Measurements from ENCODE around the gene SARS1.

Gene SARS1

DNA sequence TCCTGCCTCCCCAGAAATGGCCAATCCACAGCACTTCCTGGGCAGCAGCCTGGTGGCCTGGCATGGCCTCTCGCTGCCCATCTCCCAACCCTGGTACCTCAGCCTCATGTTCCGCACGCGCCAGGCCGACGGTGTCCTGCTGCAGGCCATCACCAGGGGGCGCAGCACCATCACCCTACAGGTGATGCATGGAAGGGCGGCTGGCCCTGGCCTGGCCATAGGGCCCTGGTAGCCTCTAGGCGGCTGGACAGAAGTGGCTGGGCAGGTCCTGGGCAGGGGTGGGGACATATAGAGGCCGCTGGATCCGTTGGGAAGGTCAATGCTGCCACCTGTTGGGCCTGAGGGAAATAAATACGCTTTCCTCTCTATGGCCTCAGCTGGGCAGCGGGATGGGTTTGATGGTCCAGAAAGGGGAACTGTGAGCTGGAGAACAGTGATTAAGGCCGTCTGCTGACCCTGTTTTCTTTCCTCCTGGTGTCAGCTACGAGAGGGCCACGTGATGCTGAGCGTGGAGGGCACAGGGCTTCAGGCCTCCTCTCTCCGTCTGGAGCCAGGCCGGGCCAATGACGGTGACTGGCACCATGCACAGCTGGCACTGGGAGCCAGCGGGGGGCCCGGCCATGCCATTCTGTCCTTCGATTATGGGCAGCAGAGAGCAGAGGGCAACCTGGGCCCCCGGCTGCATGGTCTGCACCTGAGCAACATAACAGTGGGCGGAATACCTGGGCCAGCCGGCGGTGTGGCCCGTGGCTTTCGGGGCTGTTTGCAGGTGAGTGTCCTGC, 50.1 kb downstream of the SARS1 start:
- DNase-seq = peak; percentile 87

DNA sequence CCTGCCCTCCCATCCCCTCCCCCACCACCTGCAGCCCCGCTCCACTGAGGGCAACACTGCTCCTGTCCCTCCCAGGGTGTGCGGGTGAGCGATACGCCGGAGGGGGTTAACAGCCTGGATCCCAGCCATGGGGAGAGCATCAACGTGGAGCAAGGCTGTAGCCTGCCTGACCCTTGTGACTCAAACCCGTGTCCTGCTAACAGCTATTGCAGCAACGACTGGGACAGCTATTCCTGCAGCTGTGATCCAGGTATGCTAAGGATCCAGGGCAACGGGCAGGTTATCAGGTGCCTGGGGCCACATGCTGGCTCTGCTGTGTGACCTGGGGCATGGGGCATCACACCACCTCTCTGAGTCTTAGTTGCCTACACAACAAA, 50.6 kb downstream of the SARS1 start:
- no peak for DNase-seq

DNA sequence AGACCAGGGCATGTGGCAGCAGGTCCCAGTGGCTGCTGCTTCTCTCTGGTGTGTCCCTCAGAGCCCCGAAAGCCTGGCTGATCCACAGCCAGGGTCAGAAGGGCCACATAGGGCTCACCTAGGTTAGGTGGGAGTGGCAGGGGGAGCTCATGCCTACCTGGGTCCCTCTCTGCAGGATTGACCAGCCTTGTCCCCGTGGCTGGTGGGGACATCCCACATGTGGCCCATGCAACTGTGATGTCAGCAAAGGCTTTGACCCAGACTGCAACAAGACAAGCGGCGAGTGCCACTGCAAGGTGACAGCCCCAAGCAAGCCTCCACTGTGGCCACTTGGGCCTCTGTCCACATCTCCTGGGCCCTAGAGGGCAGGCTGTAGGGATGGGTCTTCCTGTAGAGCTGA, 51.3 kb downstream of the SARS1 start:
- no peak for DNase-seq

DNA sequence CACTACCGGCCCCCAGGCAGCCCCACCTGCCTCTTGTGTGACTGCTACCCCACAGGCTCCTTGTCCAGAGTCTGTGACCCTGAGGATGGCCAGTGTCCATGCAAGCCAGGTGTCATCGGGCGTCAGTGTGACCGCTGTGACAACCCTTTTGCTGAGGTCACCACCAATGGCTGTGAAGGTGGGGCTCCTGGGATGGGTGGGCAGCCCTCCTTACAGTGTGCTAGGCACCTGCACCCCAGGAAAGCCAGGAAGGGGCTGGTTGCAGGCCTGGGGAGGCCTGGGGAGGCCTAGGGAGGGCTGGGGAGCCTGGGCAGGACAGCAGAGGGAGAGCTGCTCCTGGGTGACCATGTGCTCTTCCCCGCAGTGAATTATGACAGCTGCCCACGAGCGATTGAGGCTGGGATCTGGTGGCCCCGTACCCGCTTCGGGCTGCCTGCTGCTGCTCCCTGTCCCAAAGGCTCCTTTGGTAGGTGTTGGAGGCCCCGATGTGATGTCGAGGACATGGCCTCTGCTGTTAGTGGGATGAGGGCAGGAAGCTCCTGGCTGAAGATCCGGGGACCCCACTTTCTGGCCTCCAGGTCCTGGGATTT, 52.1 kb downstream of the SARS1 start:
- DNase-seq = no peak

DNA sequence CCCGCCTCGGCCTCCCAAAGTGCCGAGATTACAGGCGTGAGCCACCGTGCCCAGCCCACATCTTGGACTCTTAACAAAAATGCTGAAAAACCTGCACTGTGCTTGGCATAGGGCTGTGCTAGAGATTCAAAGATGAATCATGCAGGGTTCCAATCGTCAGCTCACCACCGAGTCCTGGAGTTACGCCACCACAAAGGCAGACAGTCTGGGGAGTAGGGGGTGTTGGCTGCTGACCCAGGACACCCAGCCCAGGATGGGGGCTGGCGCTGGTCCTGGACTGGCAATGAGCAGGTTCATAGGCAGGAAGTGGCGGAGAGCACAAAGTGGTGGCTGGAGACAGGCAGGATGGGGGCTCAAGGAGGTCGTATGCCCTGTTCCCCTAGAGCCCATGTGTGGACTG, 53.2 kb downstream of the SARS1 start:
- no peak for DNase-seq

DNA sequence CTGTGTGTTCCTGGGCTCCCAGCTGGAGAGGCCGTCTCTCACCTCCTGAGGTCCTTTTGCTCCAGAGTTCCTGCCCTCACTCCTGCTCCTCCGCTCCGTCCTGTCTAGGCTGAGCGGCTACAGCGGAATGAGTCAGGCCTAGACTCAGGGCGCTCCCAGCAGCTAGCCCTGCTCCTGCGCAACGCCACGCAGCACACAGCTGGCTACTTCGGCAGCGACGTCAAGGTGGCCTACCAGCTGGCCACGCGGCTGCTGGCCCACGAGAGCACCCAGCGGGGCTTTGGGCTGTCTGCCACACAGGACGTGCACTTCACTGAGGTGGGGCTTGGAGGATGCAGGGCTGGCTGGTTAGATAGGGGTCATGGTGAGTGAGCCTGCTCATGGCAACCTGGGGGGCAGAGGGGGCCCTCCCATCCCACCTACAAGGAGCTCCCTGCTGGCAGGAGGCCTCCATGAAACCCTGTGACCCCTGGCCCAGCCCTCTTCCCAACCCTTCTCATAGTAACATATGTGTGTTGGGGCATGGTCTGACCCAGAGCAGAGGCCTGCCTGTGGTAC, 54.1 kb downstream of the SARS1 start:
- DNase-seq = no peak

DNA sequence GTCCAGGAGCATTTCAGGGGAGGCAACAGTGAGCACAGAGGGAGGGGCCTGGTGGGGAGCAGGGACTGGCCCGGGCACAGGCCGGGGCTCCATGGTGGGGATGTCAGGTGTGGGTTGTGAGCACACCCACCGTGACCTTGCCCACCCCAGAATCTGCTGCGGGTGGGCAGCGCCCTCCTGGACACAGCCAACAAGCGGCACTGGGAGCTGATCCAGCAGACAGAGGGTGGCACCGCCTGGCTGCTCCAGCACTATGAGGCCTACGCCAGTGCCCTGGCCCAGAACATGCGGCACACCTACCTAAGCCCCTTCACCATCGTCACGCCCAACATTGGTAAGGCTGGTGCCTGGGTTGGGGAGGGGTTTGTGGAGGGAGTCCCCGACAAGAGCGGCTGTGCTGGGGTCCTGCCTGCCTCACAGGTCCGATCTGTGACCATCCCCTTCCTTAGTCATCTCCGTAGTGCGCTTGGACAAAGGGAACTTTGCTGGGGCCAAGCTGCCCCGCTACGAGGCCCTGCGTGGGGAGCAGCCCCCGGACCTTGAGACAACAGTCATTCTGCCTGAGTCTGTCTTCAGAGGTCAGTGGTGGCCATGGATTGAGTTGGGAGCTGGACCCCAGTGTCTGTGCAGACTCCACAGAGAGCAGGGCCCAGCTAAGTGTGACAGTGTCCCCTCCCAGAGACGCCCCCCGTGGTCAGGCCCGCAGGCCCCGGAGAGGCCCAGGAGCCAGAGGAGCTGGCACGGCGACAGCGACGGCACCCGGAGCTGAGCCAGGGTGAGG, 54.9 kb downstream of the SARS1 start:
- DNase-seq = no peak

DNA sequence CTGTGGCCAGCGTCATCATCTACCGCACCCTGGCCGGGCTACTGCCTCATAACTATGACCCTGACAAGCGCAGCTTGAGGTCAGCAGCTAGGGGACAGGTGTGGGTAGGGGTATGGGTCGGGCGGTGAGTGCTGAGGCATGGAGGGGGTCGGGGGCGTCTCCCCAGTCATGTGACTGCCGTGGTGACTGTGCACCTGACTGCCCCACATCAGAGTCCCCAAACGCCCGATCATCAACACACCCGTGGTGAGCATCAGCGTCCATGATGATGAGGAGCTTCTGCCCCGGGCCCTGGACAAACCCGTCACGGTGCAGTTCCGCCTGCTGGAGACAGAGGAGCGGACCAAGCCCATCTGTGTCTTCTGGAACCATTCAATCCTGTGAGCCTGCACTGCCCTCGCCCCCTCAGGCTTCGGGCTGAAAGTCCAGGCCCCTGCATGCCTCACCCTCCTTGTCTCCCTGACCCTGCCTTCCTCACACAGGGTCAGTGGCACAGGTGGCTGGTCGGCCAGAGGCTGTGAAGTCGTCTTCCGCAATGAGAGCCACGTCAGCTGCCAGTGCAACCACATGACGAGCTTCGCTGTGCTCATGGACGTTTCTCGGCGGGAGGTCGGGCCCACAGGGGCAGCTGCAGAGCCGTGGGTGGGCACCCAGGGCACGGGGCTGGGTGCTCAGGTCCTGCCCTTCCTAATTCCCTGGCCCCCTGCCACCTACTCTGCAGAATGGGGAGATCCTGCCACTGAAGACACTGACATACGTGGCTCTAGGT, 55.7 kb downstream of the SARS1 start:
- no peak for DNase-seq

DNA sequence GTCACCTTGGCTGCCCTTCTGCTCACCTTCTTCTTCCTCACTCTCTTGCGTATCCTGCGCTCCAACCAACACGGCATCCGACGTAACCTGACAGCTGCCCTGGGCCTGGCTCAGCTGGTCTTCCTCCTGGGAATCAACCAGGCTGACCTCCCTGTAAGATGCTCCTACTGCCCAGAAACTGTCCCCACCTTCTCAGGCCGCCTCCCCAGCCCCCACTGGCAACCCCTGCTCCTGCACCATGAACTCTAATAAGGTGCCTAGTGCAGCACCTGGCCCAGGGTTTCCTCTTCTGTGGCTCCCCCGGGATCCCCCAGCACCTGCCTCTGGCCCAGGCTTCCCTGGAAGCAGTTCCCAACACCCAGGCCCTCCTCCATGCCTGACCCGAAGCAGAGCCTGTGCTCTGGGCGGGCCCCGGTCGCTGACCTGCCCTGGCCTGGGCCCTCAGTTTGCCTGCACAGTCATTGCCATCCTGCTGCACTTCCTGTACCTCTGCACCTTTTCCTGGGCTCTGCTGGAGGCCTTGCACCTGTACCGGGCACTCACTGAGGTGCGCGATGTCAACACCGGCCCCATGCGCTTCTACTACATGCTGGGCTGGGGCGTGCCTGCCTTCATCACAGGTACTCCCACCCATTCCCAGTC, 56.4 kb downstream of the SARS1 start:
- no peak for DNase-seq

DNA sequence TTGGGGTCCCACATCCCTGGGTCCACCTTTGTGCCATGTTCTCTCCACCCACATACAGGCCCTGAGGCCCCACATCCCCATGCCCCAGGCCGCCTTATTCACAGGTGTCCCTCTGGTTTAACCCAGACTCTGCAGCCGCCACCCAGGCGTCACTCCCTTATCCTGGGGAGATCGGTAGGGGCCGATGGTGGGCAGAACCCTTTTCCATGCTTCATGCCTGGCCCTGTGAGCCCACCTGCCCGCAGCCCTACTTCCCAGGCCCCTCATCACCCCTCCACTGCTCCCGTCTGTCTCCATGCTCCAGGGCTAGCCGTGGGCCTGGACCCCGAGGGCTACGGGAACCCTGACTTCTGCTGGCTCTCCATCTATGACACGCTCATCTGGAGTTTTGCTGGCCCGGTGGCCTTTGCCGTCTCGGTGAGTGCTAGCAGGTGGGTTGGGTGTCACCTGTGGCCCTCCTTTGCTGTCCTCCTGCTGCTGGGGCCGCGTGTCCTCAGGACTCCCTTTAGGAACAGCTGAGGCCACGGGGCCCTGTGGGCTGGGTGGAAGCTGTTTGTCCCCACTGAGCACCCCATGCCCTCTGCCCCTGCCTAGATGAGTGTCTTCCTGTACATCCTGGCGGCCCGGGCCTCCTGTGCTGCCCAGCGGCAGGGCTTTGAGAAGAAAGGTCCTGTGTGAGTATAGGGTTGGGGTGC, 57.1 kb downstream of the SARS1 start:
- no peak for DNase-seq

DNA sequence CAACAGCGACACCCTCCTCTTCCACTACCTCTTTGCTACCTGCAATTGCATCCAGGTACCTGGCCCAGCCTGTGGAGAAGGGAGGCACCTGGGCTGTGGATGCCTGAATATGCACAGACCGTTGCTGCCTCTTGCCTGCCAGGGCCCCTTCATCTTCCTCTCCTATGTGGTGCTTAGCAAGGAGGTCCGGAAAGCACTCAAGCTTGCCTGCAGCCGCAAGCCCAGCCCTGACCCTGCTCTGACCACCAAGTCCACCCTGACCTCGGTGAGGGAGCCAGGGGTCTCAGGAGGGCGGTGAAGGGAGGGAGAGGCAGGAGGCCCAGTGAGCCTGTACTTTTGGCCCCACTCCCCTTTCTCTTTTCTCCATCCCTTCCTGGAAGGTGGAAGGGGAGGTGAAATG, 57.7 kb downstream of the SARS1 start:
- no peak for DNase-seq

DNA sequence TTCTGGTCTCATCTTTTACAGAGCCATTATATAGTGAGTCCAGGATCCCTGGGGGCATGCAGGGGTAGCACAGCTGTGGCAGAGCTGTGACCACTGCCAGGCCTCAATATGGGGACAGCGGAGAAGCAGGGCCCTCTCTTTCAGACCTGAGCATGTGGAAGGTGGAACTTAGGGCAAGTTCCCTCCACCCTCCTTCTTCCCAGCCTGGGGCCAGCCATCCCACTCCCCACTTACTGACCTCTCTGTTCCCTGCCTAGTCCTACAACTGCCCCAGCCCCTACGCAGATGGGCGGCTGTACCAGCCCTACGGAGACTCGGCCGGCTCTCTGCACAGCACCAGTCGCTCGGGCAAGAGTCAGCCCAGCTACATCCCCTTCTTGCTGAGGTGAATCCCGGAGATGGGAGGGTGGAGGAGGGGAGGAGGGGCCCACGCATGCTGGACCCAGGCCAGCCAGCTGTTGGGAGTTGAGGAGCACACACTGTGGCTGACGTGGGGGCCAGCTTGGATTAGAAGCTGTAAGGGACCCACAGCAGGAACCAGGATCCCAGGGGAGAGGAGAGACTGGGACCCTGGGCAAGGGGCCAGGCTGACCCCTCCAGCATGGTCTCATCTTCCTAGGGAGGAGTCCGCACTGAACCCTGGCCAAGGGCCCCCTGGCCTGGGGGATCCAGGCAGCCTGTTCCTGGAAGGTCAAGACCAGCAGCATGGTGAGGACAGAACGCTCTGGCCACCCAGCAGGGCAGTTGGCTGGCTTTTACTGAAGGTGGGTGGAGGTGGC, 58.5 kb downstream of the SARS1 start:
- DNase-seq = no peak

DNA sequence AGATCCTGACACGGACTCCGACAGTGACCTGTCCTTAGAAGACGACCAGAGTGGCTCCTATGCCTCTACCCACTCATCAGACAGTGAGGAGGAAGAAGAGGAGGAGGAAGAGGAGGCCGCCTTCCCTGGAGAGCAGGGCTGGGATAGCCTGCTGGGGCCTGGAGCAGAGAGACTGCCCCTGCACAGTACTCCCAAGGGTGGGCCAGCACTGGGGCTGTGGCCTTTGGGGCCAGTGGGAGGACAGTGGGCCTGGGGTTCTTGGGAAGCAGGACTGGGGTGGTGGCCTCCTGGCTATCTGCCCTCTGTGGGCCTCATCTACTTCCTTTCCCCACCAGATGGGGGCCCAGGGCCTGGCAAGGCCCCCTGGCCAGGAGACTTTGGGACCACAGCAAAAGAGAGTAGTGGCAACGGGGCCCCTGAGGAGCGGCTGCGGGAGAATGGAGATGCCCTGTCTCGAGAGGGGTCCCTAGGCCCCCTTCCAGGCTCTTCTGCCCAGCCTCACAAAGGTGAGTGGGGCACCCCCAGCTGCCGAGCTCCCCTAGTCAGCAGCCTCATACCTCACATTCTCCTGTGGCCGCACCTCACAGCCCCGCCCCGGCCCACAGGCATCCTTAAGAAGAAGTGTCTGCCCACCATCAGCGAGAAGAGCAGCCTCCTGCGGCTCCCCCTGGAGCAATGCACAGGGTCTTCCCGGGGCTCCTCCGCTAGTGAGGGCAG, 59.3 kb downstream of the SARS1 start:
- no peak for DNase-seq

DNA sequence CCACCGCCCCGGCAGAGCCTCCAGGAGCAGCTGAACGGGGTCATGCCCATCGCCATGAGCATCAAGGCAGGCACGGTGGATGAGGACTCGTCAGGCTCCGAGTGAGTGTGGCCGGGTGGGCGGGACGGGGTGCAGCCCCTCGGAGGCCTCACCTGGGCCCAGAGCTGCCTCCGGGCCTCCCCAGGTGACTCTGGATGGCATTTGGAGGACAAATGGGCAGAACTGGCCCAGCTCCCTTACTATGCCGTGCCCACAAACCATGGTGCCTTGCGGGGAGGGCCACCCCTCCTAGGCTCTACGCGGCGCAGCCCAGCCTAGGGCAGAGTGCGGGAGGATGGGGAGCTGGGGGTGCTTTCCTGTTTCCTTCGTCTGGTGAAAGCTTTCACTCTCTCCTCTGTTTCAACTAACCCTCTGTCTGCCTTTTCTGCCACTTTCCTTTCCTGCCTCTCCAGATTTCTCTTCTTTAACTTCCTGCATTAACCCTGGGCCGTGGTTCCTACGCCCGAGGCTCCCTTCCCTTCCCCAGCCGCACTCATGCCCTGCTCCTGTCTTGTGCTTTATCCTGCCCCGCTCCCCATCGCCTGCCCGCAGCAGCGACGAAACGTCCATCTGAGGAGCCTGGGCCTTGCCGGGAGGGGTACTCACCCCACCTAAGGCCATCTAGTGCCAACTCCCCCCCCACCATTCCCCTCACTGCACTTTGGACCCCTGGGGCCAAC, 60.0 kb downstream of the SARS1 start:
- no peak for DNase-seq

DNA sequence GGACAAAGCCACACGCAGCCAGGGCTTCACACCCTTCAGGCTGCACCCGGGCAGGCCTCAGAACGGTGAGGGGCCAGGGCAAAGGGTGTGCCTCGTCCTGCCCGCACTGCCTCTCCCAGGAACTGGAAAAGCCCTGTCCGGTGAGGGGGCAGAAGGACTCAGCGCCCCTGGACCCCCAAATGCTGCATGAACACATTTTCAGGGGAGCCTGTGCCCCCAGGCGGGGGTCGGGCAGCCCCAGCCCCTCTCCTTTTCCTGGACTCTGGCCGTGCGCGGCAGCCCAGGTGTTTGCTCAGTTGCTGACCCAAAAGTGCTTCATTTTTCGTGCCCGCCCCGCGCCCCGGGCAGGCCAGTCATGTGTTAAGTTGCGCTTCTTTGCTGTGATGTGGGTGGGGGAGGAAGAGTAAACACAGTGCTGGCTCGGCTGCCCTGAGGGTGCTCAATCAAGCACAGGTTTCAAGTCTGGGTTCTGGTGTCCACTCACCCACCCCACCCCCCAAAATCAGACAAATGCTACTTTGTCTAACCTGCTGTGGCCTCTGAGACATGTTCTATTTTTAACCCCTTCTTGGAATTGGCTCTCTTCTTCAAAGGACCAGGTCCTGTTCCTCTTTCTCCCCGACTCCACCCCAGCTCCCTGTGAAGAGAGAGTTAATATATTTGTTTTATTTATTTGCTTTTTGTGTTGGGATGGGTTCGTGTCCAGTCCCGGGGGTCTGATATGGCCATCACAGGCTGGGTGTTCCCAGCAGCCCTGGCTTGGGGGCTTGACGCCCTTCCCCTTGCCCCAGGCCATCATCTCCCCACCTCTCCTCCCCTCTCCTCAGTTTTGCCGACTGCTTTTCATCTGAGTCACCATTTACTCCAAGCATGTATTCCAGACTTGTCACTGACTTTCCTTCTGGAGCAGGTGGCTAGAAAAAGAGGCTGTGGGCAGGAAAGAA, 61.1 kb downstream of the SARS1 start:
- DNase-seq = no peak

DNA sequence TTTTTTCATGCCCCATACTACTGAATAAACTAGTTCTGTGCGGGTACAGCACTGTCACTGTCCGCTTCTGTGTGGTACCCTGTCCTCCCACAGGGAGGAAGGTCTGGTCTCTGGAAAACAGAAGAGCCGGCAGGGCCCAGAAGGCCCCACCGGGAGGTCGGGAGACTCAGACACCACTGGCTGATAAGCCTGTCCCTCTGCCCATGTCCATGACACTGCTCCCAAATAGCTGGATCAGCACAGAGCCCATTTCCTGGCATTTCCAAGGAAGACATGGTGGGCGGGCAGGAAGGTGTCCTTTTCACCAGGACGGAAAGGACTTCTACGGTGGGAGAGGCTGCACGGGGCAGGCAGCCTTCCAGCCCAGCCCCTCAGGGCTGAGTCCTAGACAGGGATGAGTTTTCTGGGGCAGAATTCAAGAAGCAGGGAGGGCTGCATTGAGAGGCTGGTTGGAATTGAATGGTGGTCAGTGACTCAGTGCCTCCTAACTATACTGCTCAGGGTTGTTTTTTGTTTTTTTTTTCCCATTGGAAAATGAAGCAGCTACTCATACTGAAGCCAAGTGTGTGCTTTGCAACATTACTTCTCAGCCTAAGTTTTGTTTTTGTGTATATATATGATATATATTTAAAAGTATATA, 62.1 kb downstream of the SARS1 start:
- DNase-seq = no peak

DNA sequence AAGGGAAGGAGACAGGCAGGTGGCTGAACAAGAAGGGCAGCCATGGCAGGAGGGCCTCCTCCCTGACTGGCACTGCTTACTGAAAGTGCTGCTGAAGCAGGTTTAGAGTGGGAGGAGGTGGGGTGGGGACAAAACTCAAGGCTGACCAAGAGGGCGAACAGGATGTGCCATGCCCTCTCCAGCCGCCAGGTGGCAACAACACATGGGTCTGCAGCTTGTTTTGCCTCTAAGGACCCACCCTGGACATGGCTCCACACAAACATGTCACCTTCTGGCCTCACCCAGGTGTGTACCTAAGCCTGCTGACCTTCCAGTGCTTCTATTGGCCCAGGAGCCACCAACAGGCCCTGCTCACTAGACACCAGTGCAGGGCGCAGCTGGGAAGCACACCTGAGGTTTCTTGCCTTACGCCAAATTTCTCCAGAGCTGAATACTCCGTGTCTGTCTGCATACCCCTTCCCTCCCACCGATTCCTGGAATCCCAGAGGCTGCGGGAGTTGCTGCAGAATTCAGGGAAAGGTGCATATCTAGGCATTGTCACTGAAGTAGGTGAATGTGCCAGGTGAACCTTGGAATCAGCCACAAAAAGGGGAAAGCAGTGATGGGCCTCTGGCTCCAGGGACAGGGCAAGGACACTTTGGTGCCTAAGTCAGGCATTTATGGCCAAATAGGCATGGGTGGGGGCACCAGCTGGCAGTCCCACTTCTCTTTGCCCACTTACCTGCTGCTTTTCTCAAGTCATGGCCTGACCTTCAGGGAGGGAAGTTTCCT, 63.9 kb downstream of the SARS1 start:
- DNase-seq = peak; percentile 77
